Cardiac ventricle fibroblast (primary cell): ENCODE measurements around the gene TNFSF18. TPM values are rescaled to one million over a fixed set of nuclear protein-coding genes. Genes with fewer than 3 reads are reported as not detected.

Source experiments
- total RNA-seq: library from RNA; depleted of rRNA; stranded (reverse); fragments of >200 nt; gene quantifications from 2 replicates; pipeline ENCODE4 v1.2.3, GENCODE V29; 2015

Gene TNFSF18, protein sequence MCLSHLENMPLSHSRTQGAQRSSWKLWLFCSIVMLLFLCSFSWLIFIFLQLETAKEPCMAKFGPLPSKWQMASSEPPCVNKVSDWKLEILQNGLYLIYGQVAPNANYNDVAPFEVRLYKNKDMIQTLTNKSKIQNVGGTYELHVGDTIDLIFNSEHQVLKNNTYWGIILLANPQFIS
- 0.15 TPM in 1 of 2 replicates, not detected in the other for total RNA-seq

DNA sequence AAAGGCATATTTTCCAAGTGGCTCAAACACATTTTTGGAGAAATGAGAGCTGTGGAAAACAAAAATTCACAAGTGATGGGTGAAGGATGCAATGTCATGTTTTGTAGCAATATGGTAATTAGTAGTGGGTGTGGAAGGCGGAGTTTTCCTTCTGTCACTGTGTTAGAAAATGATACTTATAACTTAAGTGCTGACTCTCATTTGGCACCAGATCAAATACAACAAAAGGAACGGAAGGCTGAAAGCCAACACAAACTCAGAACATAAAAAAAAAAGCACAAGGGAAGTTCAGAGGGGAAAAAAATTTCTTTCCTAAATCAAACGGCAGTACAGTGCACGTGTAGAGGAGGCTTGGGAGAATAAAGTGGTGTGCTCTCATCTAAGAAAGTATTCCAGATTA lies at the start of gene TNFSF18:
Gene TNFSF18, minus strand, starts transcription at position 77 of the 400 bp plus-strand sequence. Its CDS starts 45 bp downstream, at position 32.

Other genes starting within 250 kb of the TNFSF18 start
- 0.37 and 2.0 TPM in 2 replicates for gene TNFSF4, start 156.4 kb upstream of the TNFSF18 start, total RNA-seq